ENCODE measurements around the gene LYL1. TPM values are rescaled to one million over a fixed set of nuclear protein-coding genes. Genes with fewer than 3 reads are reported as not detected.
A peak's percentile ranks its signal among the peaks of the same experiment; 100 is the strongest.

The LYL1 gene
- total and polyA plus RNA-seq, 9 of the 15 experiments (the other 6 are each of a cell fraction or from before 2014, with no cell fraction given), result 1.3 to 266 (median 34.0) TPM

DNA sequence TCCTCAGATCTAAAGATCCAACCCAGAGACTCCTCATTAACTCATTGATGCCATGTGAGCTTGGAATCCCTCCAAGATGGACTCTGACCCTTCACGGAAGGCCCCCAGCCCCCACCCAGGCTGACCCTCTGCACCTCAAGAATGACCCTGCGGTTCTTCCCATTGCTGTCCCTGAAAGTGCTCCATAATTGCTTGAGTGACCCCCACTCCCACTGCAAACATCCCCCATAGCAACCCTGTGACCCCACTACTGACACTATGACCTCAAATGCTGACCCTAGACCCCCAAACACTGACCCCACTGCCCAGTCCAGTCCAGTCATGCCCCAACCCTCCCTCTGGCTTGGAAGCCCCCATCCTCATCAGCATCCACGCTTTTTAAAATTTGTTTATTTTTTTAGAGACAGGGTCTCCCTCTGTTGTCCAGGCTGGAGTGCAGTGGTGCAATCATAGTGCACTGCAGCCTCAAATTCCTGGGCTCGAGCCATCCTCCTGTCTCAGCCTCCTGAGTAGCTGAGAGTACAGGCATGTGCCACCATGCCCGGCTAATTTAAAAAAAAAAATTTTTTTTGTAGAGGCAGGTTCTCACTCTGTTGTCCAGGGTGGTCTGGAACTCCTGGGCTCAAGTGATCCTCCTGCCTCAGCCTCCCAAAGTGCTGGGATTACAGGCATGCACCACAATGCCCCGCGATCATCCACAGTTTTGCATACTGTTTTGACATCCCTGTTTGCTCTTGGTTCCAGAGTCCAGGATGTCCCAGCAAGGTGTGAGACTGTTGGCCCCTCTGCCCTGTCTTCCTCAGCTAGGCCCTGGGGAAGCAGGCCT is 855 bp downstream of the LYL1 start (continued):
- TF ChIP-seq, protein P1, sequence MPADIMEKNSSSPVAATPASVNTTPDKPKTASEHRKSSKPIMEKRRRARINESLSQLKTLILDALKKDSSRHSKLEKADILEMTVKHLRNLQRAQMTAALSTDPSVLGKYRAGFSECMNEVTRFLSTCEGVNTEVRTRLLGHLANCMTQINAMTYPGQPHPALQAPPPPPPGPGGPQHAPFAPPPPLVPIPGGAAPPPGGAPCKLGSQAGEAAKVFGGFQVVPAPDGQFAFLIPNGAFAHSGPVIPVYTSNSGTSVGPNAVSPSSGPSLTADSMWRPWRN (IDR thresholded peaks at IDR 0.05; ENCODE audit: low read depth), result no peak; the same call in 1 of the 2 replicates
- TF ChIP-seq, protein P2, sequence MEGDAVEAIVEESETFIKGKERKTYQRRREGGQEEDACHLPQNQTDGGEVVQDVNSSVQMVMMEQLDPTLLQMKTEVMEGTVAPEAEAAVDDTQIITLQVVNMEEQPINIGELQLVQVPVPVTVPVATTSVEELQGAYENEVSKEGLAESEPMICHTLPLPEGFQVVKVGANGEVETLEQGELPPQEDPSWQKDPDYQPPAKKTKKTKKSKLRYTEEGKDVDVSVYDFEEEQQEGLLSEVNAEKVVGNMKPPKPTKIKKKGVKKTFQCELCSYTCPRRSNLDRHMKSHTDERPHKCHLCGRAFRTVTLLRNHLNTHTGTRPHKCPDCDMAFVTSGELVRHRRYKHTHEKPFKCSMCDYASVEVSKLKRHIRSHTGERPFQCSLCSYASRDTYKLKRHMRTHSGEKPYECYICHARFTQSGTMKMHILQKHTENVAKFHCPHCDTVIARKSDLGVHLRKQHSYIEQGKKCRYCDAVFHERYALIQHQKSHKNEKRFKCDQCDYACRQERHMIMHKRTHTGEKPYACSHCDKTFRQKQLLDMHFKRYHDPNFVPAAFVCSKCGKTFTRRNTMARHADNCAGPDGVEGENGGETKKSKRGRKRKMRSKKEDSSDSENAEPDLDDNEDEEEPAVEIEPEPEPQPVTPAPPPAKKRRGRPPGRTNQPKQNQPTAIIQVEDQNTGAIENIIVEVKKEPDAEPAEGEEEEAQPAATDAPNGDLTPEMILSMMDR (IDR thresholded peaks at IDR 0.05 in 2 of 3, conservative IDR thresholded peaks at IDR 0.05 in 1 of 3; ENCODE audit: insufficient read depth in 2 of 3, low read depth in 1 of 3, low read length in 3 of 3), result no peak
- TF ChIP-seq HNRNPLL (IDR thresholded peaks at IDR 0.05; ENCODE audit: low read depth, low read length, poor library complexity, severe bottlenecking) (no peak), SMAD2 (IDR thresholded peaks at IDR 0.05; ENCODE audit: low read depth, low read length) (no peak), NR2F6 (CRISPR knock-in tag; IDR thresholded peaks at IDR 0.05) (no peak), U2AF1 (optimal IDR thresholded peaks at IDR 0.05; ENCODE audit: low read depth, low read length) (no peak), ZBTB7A (IDR thresholded peaks at IDR 0.05; ENCODE audit: borderline replicate concordance, control insufficient read depth, low read depth, low read length) (peak; percentile 63; the same call in 1 of the 2 replicates), HLTF (IDR thresholded peaks at IDR 0.05) (0 out of 2 replicates have a peak, but pooled peaks have one; percentile 51), GABPB1 (CRISPR knock-in tag; IDR thresholded peaks at IDR 0.05) (no peak), ZNF830 (CRISPR knock-in tag; IDR thresholded peaks at IDR 0.05) (no peak)
- TF ChIP-seq, protein P3, sequence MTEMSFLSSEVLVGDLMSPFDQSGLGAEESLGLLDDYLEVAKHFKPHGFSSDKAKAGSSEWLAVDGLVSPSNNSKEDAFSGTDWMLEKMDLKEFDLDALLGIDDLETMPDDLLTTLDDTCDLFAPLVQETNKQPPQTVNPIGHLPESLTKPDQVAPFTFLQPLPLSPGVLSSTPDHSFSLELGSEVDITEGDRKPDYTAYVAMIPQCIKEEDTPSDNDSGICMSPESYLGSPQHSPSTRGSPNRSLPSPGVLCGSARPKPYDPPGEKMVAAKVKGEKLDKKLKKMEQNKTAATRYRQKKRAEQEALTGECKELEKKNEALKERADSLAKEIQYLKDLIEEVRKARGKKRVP (CRISPR knock-in tag; IDR thresholded peaks at IDR 0.05), result no peak
- TF ChIP-seq, protein P4, sequence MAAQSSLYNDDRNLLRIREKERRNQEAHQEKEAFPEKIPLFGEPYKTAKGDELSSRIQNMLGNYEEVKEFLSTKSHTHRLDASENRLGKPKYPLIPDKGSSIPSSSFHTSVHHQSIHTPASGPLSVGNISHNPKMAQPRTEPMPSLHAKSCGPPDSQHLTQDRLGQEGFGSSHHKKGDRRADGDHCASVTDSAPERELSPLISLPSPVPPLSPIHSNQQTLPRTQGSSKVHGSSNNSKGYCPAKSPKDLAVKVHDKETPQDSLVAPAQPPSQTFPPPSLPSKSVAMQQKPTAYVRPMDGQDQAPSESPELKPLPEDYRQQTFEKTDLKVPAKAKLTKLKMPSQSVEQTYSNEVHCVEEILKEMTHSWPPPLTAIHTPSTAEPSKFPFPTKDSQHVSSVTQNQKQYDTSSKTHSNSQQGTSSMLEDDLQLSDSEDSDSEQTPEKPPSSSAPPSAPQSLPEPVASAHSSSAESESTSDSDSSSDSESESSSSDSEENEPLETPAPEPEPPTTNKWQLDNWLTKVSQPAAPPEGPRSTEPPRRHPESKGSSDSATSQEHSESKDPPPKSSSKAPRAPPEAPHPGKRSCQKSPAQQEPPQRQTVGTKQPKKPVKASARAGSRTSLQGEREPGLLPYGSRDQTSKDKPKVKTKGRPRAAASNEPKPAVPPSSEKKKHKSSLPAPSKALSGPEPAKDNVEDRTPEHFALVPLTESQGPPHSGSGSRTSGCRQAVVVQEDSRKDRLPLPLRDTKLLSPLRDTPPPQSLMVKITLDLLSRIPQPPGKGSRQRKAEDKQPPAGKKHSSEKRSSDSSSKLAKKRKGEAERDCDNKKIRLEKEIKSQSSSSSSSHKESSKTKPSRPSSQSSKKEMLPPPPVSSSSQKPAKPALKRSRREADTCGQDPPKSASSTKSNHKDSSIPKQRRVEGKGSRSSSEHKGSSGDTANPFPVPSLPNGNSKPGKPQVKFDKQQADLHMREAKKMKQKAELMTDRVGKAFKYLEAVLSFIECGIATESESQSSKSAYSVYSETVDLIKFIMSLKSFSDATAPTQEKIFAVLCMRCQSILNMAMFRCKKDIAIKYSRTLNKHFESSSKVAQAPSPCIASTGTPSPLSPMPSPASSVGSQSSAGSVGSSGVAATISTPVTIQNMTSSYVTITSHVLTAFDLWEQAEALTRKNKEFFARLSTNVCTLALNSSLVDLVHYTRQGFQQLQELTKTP (IDR thresholded peaks at IDR 0.05; ENCODE audit: low read depth in 1 of 2, partially characterized antibody in 2 of 2), result peak in 1 of 2 experiments; percentile 43
- TF ChIP-seq, protein P5, sequence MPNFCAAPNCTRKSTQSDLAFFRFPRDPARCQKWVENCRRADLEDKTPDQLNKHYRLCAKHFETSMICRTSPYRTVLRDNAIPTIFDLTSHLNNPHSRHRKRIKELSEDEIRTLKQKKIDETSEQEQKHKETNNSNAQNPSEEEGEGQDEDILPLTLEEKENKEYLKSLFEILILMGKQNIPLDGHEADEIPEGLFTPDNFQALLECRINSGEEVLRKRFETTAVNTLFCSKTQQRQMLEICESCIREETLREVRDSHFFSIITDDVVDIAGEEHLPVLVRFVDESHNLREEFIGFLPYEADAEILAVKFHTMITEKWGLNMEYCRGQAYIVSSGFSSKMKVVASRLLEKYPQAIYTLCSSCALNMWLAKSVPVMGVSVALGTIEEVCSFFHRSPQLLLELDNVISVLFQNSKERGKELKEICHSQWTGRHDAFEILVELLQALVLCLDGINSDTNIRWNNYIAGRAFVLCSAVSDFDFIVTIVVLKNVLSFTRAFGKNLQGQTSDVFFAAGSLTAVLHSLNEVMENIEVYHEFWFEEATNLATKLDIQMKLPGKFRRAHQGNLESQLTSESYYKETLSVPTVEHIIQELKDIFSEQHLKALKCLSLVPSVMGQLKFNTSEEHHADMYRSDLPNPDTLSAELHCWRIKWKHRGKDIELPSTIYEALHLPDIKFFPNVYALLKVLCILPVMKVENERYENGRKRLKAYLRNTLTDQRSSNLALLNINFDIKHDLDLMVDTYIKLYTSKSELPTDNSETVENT (CRISPR knock-in tag; IDR thresholded peaks at IDR 0.05), result no peak
- TF ChIP-seq, protein P6, sequence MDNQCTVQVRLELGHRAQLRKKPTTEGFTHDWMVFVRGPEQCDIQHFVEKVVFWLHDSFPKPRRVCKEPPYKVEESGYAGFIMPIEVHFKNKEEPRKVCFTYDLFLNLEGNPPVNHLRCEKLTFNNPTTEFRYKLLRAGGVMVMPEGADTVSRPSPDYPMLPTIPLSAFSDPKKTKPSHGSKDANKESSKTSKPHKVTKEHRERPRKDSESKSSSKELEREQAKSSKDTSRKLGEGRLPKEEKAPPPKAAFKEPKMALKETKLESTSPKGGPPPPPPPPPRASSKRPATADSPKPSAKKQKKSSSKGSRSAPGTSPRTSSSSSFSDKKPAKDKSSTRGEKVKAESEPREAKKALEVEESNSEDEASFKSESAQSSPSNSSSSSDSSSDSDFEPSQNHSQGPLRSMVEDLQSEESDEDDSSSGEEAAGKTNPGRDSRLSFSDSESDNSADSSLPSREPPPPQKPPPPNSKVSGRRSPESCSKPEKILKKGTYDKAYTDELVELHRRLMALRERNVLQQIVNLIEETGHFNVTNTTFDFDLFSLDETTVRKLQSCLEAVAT (IDR thresholded peaks at IDR 0.05), result peak in 1 of 2 experiments; percentile 10; a peak in 1 of 4 replicates

Data from K562 (cell line).